T-cell (primary cell): Measurements from ENCODE around the gene SHCBP1L. TPM values are rescaled to one million over a fixed set of nuclear protein-coding genes. Genes with fewer than 3 reads are reported as not detected.
"Not testable (repeated sequence)": the region's sequence is repeated elsewhere in the genome, so short reads cannot be mapped to it uniquely, and the experiment has no call there.

Experiments
- ATAC-seq, 4 experiments: fragments of 200-7000 bp in 3 of 4; fragments of 150-1000 bp in 1 of 4; cut with Tn5 transposase; replicated peaks in 1 of 4; 1 replicate in 3 of 4; 2 replicates in 1 of 4; pipeline ENCODE4 v1.10.0; 2021; ENCODE audit warnings: moderate library complexity in 3 of 4, mild to moderate bottlenecking in 2 of 4, moderate number of reproducible peaks in 1 of 4
- CTCF ChIA-PET, 2 donors: fragments of 300-600 bp; sonication (Branson Sonifier 250); formaldehyde crosslinking; loops; one replicate each; lab custom pipeline; 2022; ENCODE audit warnings: antibody characterized with exemption in 2 of 2; lab: Charles Lee
- POLR2A ChIA-PET, 2 donors: fragments of 300-600 bp; sonication (Branson Sonifier 250); formaldehyde crosslinking; loops; one replicate each; lab custom pipeline; 2022; ENCODE audit warnings: antibody characterized with exemption in 2 of 2; lab: Charles Lee
- DNase-seq, 35 experiments: peaks; one replicate each; pipeline versions ENCODE4 v3.0.0 to v3.0.0-alpha.2; 2013 to 2023
- H3K27ac ChIP-seq: one replicate; pipeline ENCODE4 v1.5.1; 2013; ENCODE audit warnings: low read length
- H3K27me3 ChIP-seq, 2 experiments: replicated peaks in 1 of 2; 1 replicate in 1 of 2; 2 replicates in 1 of 2; pipeline versions ENCODE4 v1.6.1 to v1.7.0; 2013; ENCODE audit warnings: low read length in 1 of 2, mixed read lengths in 1 of 2; ENCODE audit not compliant: control insufficient read depth in 2 of 2, insufficient read depth in 2 of 2; ENCODE audit errors: extremely low read depth in 1 of 2
- H3K36me3 ChIP-seq, 2 donors: 1 replicate in 1 of 2; 2 replicates in 1 of 2; pipeline versions ENCODE4 v1.6.1 to v1.7.0; 2013; ENCODE audit warnings: low read length in 1 of 2; ENCODE audit not compliant: control insufficient read depth in 2 of 2, insufficient read depth in 1 of 2; ENCODE audit errors: extremely low read depth in 1 of 2
- H3K4me1 ChIP-seq, 2 experiments: 1 replicate in 1 of 2; 2 replicates in 1 of 2; pipeline versions ENCODE4 v1.6.1 to v1.7.0; 2013; ENCODE audit warnings: low read length in 2 of 2, mixed read lengths in 1 of 2; ENCODE audit not compliant: insufficient read depth in 2 of 2, control insufficient read depth in 1 of 2; ENCODE audit errors: extremely low read depth in 1 of 2
- H3K4me3 ChIP-seq, 2 donors: 1 replicate in 1 of 2; 2 replicates in 1 of 2; pipeline versions ENCODE4 v1.5.1 to v1.7.0; 2013; ENCODE audit warnings: mild to moderate bottlenecking in 2 of 2, low read length in 1 of 2, moderate library complexity in 1 of 2; ENCODE audit not compliant: control insufficient read depth in 1 of 2; ENCODE audit errors: extremely low read depth in 1 of 2
- H3K9me3 ChIP-seq: 2 replicates; pipeline ENCODE4 v1.7.0; 2013
- H3K27ac Mint-ChIP-seq, 2 donors: one replicate each; pipeline ENCODE4 v1.8.0; 2020 to 2021; ENCODE audit warnings: mild to moderate bottlenecking in 2 of 2, mixed read lengths in 2 of 2
- H3K27me3 Mint-ChIP-seq, 2 donors: one replicate each; pipeline ENCODE4 v1.8.0; 2021 to 2022; ENCODE audit warnings: mixed read lengths in 2 of 2
- H3K36me3 Mint-ChIP-seq: one replicate; pipeline ENCODE4 v1.8.0; 2021; ENCODE audit warnings: mixed read lengths
- H3K4me1 Mint-ChIP-seq, 3 donors: one replicate each; pipeline ENCODE4 v1.8.0; 2020 to 2022; ENCODE audit warnings: mixed read lengths in 3 of 3, mild to moderate bottlenecking in 1 of 3
- H3K4me3 Mint-ChIP-seq, 3 donors: one replicate each; pipeline ENCODE4 v1.8.0; 2020 to 2022; ENCODE audit warnings: mild to moderate bottlenecking in 3 of 3, mixed read lengths in 3 of 3, moderate library complexity in 3 of 3
- H3K9me3 Mint-ChIP-seq, 3 donors: one replicate each; pipeline ENCODE4 v1.8.0; 2020 to 2022; ENCODE audit warnings: mixed read lengths in 3 of 3
- WGBS: methylation state at CpG from one replicate; pipeline ENCODE4 v1.1.5; 2013; ENCODE audit warnings: missing lambda C conversion rate; ENCODE audit not compliant: insufficient coverage; 5-methylcytosine and 5-hydroxymethylcytosine counted together
- total RNA-seq, 35 experiments: library from RNA in 6 of 35; stranded (reverse) in 6 of 35; fragments of 120-200 nt in 1 of 35; gene quantifications; one replicate each; pipeline versions ENCODE4 v1.2.1 to v1.2.4 and lab custom pipeline; 2013 to 2026

Gene SHCBP1L
- total RNA-seq, 5 donors from 2014 or later (not counting 1 experiment from before 2014, with no cell fraction given) = not detected

DNA sequence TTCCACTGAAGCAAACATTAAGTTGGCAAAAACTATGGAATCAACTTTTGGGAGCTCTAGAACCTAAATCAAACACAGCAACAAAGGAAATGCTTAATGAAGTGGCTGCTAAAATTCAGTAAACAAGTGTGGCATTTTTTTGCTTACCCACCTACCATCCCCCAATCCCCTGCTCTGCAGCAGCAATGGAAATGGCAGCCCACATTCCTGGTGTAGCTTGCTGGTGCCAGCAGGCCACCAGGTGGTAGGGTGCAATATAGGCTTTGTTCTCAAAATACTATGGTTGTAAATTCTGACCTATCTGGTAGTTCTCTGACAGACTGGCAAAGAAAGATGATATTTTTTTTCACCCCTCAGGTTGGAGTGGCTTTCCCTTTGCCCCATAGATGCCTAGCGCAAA, 42.8 kb downstream of the SHCBP1L start:
- H3K4me1 ChIP-seq = no peaks in the 10 kb centered on the region
- Mint-ChIP-seq H3K36me3 (peaks cover 3% of the 10 kb centered on the region), H3K27me3 (peaks cover 11 to 14% of the 10 kb centered on the region in 2 donors), H3K4me3 (no peak overlapping the region), H3K4me1 (no peaks in the 10 kb centered on the region), H3K9me3 (peaks cover 0 to 10% (median 4%) of the 10 kb centered on the region in 3 donors), H3K27ac (no peak overlapping the region)
- no peak overlapping the region for H3K4me3 ChIP-seq
- H3K27me3 ChIP-seq = peaks cover 0 to 5% of the 10 kb centered on the region in 2 experiments
- H3K9me3 ChIP-seq = no peaks in the 10 kb centered on the region
- no peaks in the 10 kb centered on the region for H3K36me3 ChIP-seq
- ATAC-seq (no peak), DNase-seq (no peak)
- no peak overlapping the region for H3K27ac ChIP-seq
- ChIA-PET POLR2A (no interaction called here), CTCF (no interaction called here)
- no CpG with 5 or more reads among the region's 1 CpG for WGBS

DNA sequence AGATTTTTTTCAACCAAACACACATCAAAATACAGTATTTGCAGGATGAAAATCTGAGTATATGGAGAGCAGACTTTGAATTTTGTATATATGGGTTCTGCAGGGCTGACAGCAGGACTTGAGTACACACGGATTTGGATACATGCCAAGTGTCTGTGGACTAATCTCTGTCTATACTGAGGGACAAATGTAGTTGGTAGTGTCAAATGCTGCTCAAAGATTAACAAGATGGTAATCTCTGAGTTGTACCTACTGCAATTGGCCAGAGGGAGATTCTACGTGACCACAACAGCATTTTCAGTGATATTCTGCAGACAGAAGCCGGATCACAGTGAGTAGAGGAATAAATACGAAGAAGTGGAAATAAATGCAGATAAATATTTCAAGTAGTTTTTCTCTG, 43.4 kb downstream of the SHCBP1L start:
- Histone ChIP-seq H3K36me3 (no peaks in the 10 kb centered on the region), H3K4me1 (no peaks in the 10 kb centered on the region), H3K27ac (no peak overlapping the region), H3K27me3 (peaks cover 0 to 5% of the 10 kb centered on the region in 2 experiments), H3K4me3 (no peak overlapping the region), H3K9me3 (no peaks in the 10 kb centered on the region)
- H3K36me3 Mint-ChIP-seq = peaks cover 3% of the 10 kb centered on the region
- no peaks in the 10 kb centered on the region for H3K4me1 Mint-ChIP-seq
- peaks cover 0 to 10% (median 4%) of the 10 kb centered on the region in 3 donors for H3K9me3 Mint-ChIP-seq
- H3K27ac Mint-ChIP-seq = no peak overlapping the region
- DNase-seq (no peak), ATAC-seq (no peak)
- CTCF ChIA-PET = no interaction called here
- POLR2A ChIA-PET = no interaction called here
- WGBS = 72% methylated on average over 2 of the region's 4 CpGs
- H3K27me3 Mint-ChIP-seq = peaks cover 11 to 15% of the 10 kb centered on the region in 2 donors
- no peak overlapping the region for H3K4me3 Mint-ChIP-seq

DNA sequence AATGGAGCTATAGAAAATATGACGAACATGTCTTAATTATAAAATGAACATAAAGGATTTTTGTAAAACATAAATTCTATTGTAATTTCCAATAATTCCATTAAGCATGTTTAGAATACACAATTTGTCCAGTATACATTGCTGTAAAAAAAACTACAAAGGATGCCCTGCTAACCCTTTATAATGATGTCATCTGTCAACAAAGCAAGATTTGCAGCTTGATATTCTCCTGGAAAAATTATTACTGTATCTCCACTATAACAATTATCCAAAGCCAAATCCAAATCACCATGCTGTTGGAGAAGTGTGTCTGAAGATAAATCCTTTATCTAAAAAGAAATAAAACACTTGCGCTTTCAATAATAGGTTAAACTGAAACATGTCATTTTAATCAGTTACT, 47.6 kb downstream of the SHCBP1L start:
- H3K9me3 ChIP-seq = no peaks in the 10 kb centered on the region
- H3K4me3 Mint-ChIP-seq = no peak overlapping the region
- H3K9me3 Mint-ChIP-seq = no peaks in the 10 kb centered on the region
- H3K36me3 Mint-ChIP-seq = no peaks in the 10 kb centered on the region
- ChIA-PET POLR2A (no interaction called here), CTCF (no interaction called here)
- no CpG with 5 or more reads among the region's 2 CpGs for WGBS
- DNase-seq (no peak), ATAC-seq (no peak)
- no peaks in the 10 kb centered on the region for H3K36me3 ChIP-seq
- no peaks in the 10 kb centered on the region for H3K4me1 ChIP-seq
- peaks cover 8% of the 10 kb centered on the region in 2 donors for H3K27me3 Mint-ChIP-seq
- H3K4me1 Mint-ChIP-seq = no peaks in the 10 kb centered on the region
- no peak overlapping the region for H3K4me3 ChIP-seq
- H3K27me3 ChIP-seq = no peaks in the 10 kb centered on the region
- no peak overlapping the region for H3K27ac Mint-ChIP-seq
- no peak overlapping the region for H3K27ac ChIP-seq

DNA sequence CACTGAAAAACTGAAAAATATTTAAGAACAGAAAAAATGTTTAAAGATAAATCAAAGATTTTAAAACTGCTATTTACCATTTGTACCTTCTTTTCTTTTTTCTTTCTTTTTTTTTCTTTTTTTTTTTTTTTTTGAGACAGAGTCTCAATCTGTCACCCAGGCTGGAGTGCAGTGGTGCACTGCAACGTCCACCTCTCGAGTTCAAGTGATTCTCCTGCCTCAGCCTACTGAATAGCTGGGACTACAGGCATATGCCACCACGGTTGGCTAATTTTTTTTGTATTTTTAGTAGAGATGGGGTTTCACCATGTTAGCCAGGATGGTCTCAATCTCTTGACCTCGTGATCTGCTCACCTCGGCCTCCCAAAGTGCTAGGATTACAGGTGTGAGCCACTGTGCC, 51.0 kb downstream of the SHCBP1L start:
- no CpG with 5 or more reads among the region's 5 CpGs for WGBS
- H3K27ac ChIP-seq, H3K27ac Mint-ChIP-seq, H3K27me3 ChIP-seq, H3K9me3 Mint-ChIP-seq, H3K9me3 ChIP-seq, CTCF ChIA-PET, H3K36me3 Mint-ChIP-seq, H3K4me3 ChIP-seq, H3K4me3 Mint-ChIP-seq, DNase-seq, H3K4me1 Mint-ChIP-seq, POLR2A ChIA-PET, ATAC-seq, H3K36me3 ChIP-seq, H3K27me3 Mint-ChIP-seq, H3K4me1 ChIP-seq: not testable (repeated sequence)

DNA sequence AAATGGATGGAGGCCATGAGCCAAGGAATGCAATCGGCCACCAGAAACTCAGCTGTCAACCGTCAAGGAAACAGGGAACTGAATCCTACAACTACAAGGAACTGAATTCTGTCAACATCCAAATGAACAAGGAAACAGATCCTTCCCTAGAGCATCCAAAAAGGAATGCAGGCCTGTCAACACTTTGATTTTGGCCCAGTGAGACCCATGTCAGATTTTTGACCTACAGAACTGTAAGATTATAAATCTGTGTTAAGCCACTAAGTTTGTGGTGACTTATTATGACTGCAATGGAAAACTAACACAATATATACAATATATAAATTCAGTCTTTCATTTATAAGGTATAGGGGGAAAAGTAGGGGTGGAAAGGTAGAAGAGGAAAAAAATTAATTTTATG, 55.3 kb downstream of the SHCBP1L start:
- DNase-seq (no peak), ATAC-seq (no peak)
- no CpG with 5 or more reads among the region's 2 CpGs for WGBS
- Mint-ChIP-seq H3K4me3 (no peak overlapping the region), H3K27me3 (peaks cover 3 to 5% of the 10 kb centered on the region in 2 donors), H3K36me3 (no peaks in the 10 kb centered on the region), H3K9me3 (peaks cover 0 to 6% (median 6%) of the 10 kb centered on the region in 3 donors), H3K27ac (no peak overlapping the region), H3K4me1 (no peaks in the 10 kb centered on the region)
- Histone ChIP-seq H3K27ac (no peak overlapping the region), H3K36me3 (no peaks in the 10 kb centered on the region), H3K4me1 (no peaks in the 10 kb centered on the region), H3K4me3 (no peak overlapping the region), H3K9me3 (no peaks in the 10 kb centered on the region), H3K27me3 (no peaks in the 10 kb centered on the region)
- ChIA-PET POLR2A (no interaction called here), CTCF (no interaction called here)

DNA sequence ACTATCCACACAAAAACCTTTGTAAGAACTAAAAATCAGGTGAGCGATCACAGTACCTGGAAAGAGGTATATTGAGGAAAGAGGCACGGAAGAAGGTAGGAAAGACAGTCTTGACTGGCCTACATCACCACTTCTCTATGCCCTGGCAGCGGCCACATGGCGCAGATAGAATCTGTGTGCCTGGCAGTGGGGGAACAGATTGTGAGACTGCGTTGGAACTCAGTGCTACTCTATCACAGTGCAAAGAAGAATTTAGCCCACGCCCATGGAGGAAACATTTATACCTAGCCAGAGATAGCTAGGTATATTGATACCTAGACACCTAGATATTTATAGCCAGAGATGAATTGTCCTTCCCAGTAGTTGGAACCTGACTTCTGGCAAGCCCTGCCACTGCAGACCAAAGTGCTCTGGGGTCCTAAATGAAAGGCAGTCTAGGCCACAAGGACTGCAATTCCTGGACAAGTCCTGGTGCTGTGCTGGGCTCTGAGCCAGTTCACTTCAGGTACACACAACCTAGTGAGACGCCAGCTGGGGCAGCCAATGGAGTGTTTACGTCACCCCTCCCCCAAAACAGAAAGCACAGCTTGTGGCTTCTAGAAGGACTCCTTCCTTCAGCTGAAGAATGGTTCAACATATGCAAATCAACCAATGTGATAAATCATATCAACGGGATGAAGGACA, 61.9 kb downstream of the SHCBP1L start:
- peaks cover 20 to 29% (median 25%) of the 10 kb centered on the region in 3 donors for H3K4me1 Mint-ChIP-seq
- peaks cover 6 to 22% of the 10 kb centered on the region in 2 donors for H3K36me3 ChIP-seq
- 71% methylated on average over 1 of the region's 9 CpGs for WGBS
- peaks cover 38% of the 10 kb centered on the region for H3K36me3 Mint-ChIP-seq
- DNase-seq (no peak), ATAC-seq (no peak)
- no peaks in the 10 kb centered on the region for H3K9me3 ChIP-seq
- no peaks in the 10 kb centered on the region for H3K27me3 ChIP-seq
- H3K27ac Mint-ChIP-seq = no peak overlapping the region
- no peak overlapping the region for H3K4me3 ChIP-seq
- no peak overlapping the region for H3K27ac ChIP-seq
- CTCF ChIA-PET = no interaction called here
- POLR2A ChIA-PET = interaction anchor here (0.5 to 0.6 kb wide), 2 partner anchors 38 to 41 kb away, joined by 3 read pairs; no protein-coding TSS in a partner anchor
- H3K4me1 ChIP-seq = peaks cover 8 to 10% of the 10 kb centered on the region in 2 experiments
- no peak overlapping the region for H3K4me3 Mint-ChIP-seq
- H3K9me3 Mint-ChIP-seq = peaks cover 0 to 6% (median 6%) of the 10 kb centered on the region in 3 donors
- H3K27me3 Mint-ChIP-seq = peaks cover 3 to 5% of the 10 kb centered on the region in 2 donors
